GM23338 (cell line): ENCODE measurements around the gene DDX31. TPM values are rescaled to one million over a fixed set of nuclear protein-coding genes. Genes with fewer than 3 reads are reported as not detected.
A peak's percentile ranks its signal among the peaks of the same experiment; 100 is the strongest.

Experiments used
- ATAC-seq: fragments of 200-7000 bp; cut with Tn5 transposase; 3 replicates; pipeline ENCODE4 v1.9.1; 2020
- DNase-seq: peaks from one replicate; pipeline ENCODE4 v3.0.0-alpha.2; 2015; ENCODE audit warnings: low spot score
- H2AFZ ChIP-seq: fragments of 200-600 bp; sonication (generic); 2 replicates; pipeline ENCODE4 v1.8.0; 2016; ENCODE audit warnings: antibody characterized with exemption, mild to moderate bottlenecking, moderate library complexity
- H3F3A ChIP-seq: fragments of 200-600 bp; sonication (generic); replicated peaks from 2 replicates; pipeline ENCODE4 v1.8.0; 2017; ENCODE audit warnings: antibody characterized with exemption, mixed run types, low read depth
- H3K27ac ChIP-seq: fragments of 200-600 bp; sonication (generic); 2 replicates; pipeline ENCODE4 v1.6.1; 2016; ENCODE audit warnings: low read depth
- H3K27me3 ChIP-seq: fragments of 200-600 bp; sonication (generic); 2 replicates; pipeline ENCODE4 v1.8.0; 2016; ENCODE audit warnings: mild to moderate bottlenecking, mixed run types, moderate library complexity; ENCODE audit not compliant: insufficient read depth
- H3K36me3 ChIP-seq: fragments of 200-600 bp; sonication (generic); 2 replicates; pipeline ENCODE4 v1.8.0; 2016; ENCODE audit warnings: mild to moderate bottlenecking; ENCODE audit not compliant: insufficient read depth
- H3K4me1 ChIP-seq: fragments of 200-600 bp; sonication (generic); 2 replicates; pipeline ENCODE4 v1.8.0; 2016; ENCODE audit warnings: mild to moderate bottlenecking, moderate library complexity; ENCODE audit not compliant: insufficient read depth
- H3K4me2 ChIP-seq: fragments of 200-600 bp; sonication (generic); 2 replicates; pipeline ENCODE4 v1.7.1; 2017; ENCODE audit warnings: mixed run types
- H3K4me3 ChIP-seq: fragments of 200-600 bp; sonication (generic); 2 replicates; pipeline ENCODE4 v1.6.1; 2016; ENCODE audit warnings: mixed run types
- H3K79me2 ChIP-seq: fragments of 200-600 bp; sonication (generic); replicated peaks from 2 replicates; pipeline ENCODE4 v1.8.0; 2017; ENCODE audit warnings: mild to moderate bottlenecking; ENCODE audit not compliant: insufficient read depth
- H3K9me2 ChIP-seq: fragments of 200-600 bp; sonication (generic); 2 replicates; pipeline ENCODE4 v1.8.0; 2017; ENCODE audit not compliant: insufficient read depth
- H4K20me1 ChIP-seq: fragments of 200-600 bp; sonication (generic); replicated peaks from 2 replicates; pipeline ENCODE4 v1.8.0; 2017; ENCODE audit warnings: mild to moderate bottlenecking; ENCODE audit not compliant: insufficient read depth
- H3K27ac Mint-ChIP-seq: 2 replicates; pipeline ENCODE4 v1.8.0; 2020; ENCODE audit warnings: inconsistent platforms, mild to moderate bottlenecking, moderate library complexity, mixed read lengths
- H3K27me3 Mint-ChIP-seq: 3 replicates; pipeline ENCODE4 v1.8.0; 2022; ENCODE audit warnings: low read depth, mild to moderate bottlenecking, moderate library complexity, mixed read lengths, inconsistent platforms; ENCODE audit not compliant: insufficient read depth, poor library complexity
- H3K36me3 Mint-ChIP-seq: 3 replicates; pipeline ENCODE4 v1.8.0; 2021; ENCODE audit warnings: low read depth, mild to moderate bottlenecking, inconsistent platforms, moderate library complexity, mixed read lengths
- H3K4me1 Mint-ChIP-seq: 3 replicates; pipeline ENCODE4 v1.8.0; 2020; ENCODE audit warnings: mild to moderate bottlenecking, inconsistent platforms, mixed read lengths
- H3K4me3 Mint-ChIP-seq: 3 replicates; pipeline ENCODE4 v1.8.0; 2021; ENCODE audit warnings: moderate library complexity, mild to moderate bottlenecking, inconsistent platforms, mixed read lengths
- H3K9me3 Mint-ChIP-seq: 3 replicates; pipeline ENCODE4 v1.8.0; 2020; ENCODE audit warnings: moderate library complexity, mild to moderate bottlenecking, inconsistent platforms, mixed read lengths
- CREB1 ChIP-seq: fragments of 250-450 bp; sonication (Bioruptor Pico); IDR thresholded peaks from 2 replicates; pipeline ENCODE4 v1.5.0; 2020; ENCODE audit warnings: low read depth, mild to moderate bottlenecking, moderate library complexity
- EZH2 ChIP-seq: fragments of 200-600 bp; sonication (generic); IDR thresholded peaks from one replicate; pipeline ENCODE4 v1.8.0; 2017; ENCODE audit warnings: antibody characterized with exemption, mild to moderate bottlenecking, low read depth; ENCODE audit not compliant: unreplicated experiment
- EZH2phosphoT487 ChIP-seq: fragments of 200-600 bp; sonication (generic); IDR thresholded peaks from one replicate; pipeline ENCODE4 v1.8.1; 2018; ENCODE audit warnings: antibody characterized with exemption; ENCODE audit not compliant: unreplicated experiment
- NANOG ChIP-seq: IDR thresholded peaks from 2 replicates; pipeline ENCODE4 v1.6.1; 2016; ENCODE audit warnings: antibody characterized with exemption, borderline replicate concordance
- POLR2AphosphoS5 ChIP-seq: IDR thresholded peaks from 2 replicates; pipeline ENCODE4 v1.6.1; 2016; ENCODE audit warnings: antibody characterized with exemption, low read depth
- REST ChIP-seq: IDR thresholded peaks from one replicate; pipeline ENCODE4 v1.6.1; 2018; ENCODE audit warnings: antibody characterized with exemption; ENCODE audit not compliant: unreplicated experiment
- STAT1 ChIP-seq: IDR thresholded peaks from one replicate; pipeline ENCODE4 v1.6.1; 2016; ENCODE audit warnings: antibody characterized with exemption; ENCODE audit not compliant: unreplicated experiment
- ZNF114 ChIP-seq: fragments of 250-450 bp; sonication (Bioruptor Pico); IDR thresholded peaks from 2 replicates; pipeline ENCODE4 v1.5.0; 2020; ENCODE audit warnings: mild to moderate bottlenecking, moderate library complexity
- ZNF331 ChIP-seq: fragments of 250-450 bp; sonication (Bioruptor Pico); IDR thresholded peaks from 2 replicates; pipeline ENCODE4 v1.5.0; 2020; ENCODE audit warnings: low read depth, mild to moderate bottlenecking, moderate library complexity
- polyA plus RNA-seq: library from polyadenylated mRNA; unstranded; fragments of >200 nt; fragmentation: Nextera tagmentation; extraction: Ambion mirVana; gene quantifications from 2 replicates; pipeline ENCODE4 v1.2.1, GENCODE V29; 2016
- total RNA-seq: library from RNA; depleted of rRNA; stranded (reverse); fragments of >200 nt; shearing (Covaris generic); gene quantifications from 2 replicates; pipeline ENCODE4 v1.2.3, GENCODE V29; 2014
- TF ChIP-seq, protein P1 (sequence below): IDR thresholded peaks from 2 replicates; pipeline ENCODE4 v1.6.1; 2016; ENCODE audit warnings: antibody characterized with exemption
- TF ChIP-seq, protein P2 (sequence below): fragments of 250-450 bp; sonication (Bioruptor Pico); IDR thresholded peaks from 2 replicates; pipeline ENCODE4 v1.5.0; 2020; ENCODE audit warnings: mild to moderate bottlenecking, moderate library complexity

DDX31 gene
- total and polyA plus RNA-seq, 2 experiments from 2014 or later = 14.8 to 23.5 TPM

DNA sequence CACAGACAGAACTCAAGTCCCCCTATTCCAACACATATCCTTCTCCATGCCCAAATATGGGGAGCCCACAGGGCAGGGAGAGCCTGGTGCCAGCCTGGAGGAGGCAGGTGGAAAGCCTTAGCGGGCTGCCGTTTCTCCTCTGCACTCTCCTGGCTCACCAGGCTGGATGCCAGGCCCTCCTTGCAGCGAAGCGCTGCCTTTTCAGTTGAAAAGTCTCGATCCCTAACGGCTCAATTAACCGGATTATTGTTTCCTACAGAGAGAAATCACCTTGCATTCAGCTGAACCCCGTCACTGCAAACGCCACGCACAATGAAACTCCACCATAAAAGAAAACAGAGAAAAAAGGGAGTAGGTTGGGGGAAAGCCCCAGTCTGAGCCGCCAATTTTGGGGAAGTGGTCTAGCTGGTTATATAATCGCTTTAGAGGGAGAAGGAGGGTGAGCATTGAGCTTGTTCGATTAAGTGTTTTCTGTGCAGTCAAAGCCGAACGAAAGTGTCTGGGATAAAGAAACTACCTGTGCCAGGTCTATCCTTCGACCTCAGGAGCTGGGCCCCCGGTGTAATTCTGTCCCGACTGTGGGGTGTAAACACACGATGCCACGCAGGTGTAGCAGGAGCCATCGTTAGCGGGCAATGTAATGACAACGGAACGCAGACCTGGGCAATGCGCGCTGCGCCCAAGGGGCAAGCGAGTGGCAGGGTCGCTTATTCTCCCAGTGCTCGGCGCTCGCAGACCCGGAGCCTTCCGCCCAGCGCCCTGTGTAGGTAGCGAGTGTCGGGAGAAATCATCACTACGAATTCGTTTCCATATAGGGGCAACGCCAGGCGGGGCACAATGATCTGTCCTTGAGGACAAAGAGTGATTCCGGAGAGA is 83.6 kb downstream of the DDX31 start:
- Histone ChIP-seq H3K4me1 (peaks cover 53% of the 10 kb centered on the region), H3F3A (0 out of 2 replicates have a peak, but pooled peaks cover 14% of the 10 kb centered on the region), H3K4me3 (peak overlapping the region; percentile 48), H3K79me2 (no peaks in the 10 kb centered on the region), H2AFZ (no peak overlapping the region), H3K27me3 (peaks cover 100% of the 10 kb centered on the region), H3K36me3 (no peaks in the 10 kb centered on the region), H3K9me2 (no peaks in the 10 kb centered on the region), H4K20me1 (peaks cover 22% of the 10 kb centered on the region), H3K4me2 (peak overlapping the region; percentile 76), H3K27ac (no peak overlapping the region)
- H3K27me3 Mint-ChIP-seq = peaks cover 96% of the 10 kb centered on the region
- TF ChIP-seq CREB1 (CRISPR knock-in tag) (no peak), EZH2phosphoT487 (peak; percentile 81), ZNF331 (CRISPR knock-in tag) (no peak), ZNF114 (CRISPR knock-in tag) (no peak), POLR2AphosphoS5 (no peak), REST (no peak), EZH2 (peak; percentile 99), NANOG (no peak), STAT1 (no peak)
- TF ChIP-seq, protein P1, sequence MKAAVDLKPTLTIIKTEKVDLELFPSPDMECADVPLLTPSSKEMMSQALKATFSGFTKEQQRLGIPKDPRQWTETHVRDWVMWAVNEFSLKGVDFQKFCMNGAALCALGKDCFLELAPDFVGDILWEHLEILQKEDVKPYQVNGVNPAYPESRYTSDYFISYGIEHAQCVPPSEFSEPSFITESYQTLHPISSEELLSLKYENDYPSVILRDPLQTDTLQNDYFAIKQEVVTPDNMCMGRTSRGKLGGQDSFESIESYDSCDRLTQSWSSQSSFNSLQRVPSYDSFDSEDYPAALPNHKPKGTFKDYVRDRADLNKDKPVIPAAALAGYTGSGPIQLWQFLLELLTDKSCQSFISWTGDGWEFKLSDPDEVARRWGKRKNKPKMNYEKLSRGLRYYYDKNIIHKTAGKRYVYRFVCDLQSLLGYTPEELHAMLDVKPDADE = no peak
- TF ChIP-seq, protein P2, sequence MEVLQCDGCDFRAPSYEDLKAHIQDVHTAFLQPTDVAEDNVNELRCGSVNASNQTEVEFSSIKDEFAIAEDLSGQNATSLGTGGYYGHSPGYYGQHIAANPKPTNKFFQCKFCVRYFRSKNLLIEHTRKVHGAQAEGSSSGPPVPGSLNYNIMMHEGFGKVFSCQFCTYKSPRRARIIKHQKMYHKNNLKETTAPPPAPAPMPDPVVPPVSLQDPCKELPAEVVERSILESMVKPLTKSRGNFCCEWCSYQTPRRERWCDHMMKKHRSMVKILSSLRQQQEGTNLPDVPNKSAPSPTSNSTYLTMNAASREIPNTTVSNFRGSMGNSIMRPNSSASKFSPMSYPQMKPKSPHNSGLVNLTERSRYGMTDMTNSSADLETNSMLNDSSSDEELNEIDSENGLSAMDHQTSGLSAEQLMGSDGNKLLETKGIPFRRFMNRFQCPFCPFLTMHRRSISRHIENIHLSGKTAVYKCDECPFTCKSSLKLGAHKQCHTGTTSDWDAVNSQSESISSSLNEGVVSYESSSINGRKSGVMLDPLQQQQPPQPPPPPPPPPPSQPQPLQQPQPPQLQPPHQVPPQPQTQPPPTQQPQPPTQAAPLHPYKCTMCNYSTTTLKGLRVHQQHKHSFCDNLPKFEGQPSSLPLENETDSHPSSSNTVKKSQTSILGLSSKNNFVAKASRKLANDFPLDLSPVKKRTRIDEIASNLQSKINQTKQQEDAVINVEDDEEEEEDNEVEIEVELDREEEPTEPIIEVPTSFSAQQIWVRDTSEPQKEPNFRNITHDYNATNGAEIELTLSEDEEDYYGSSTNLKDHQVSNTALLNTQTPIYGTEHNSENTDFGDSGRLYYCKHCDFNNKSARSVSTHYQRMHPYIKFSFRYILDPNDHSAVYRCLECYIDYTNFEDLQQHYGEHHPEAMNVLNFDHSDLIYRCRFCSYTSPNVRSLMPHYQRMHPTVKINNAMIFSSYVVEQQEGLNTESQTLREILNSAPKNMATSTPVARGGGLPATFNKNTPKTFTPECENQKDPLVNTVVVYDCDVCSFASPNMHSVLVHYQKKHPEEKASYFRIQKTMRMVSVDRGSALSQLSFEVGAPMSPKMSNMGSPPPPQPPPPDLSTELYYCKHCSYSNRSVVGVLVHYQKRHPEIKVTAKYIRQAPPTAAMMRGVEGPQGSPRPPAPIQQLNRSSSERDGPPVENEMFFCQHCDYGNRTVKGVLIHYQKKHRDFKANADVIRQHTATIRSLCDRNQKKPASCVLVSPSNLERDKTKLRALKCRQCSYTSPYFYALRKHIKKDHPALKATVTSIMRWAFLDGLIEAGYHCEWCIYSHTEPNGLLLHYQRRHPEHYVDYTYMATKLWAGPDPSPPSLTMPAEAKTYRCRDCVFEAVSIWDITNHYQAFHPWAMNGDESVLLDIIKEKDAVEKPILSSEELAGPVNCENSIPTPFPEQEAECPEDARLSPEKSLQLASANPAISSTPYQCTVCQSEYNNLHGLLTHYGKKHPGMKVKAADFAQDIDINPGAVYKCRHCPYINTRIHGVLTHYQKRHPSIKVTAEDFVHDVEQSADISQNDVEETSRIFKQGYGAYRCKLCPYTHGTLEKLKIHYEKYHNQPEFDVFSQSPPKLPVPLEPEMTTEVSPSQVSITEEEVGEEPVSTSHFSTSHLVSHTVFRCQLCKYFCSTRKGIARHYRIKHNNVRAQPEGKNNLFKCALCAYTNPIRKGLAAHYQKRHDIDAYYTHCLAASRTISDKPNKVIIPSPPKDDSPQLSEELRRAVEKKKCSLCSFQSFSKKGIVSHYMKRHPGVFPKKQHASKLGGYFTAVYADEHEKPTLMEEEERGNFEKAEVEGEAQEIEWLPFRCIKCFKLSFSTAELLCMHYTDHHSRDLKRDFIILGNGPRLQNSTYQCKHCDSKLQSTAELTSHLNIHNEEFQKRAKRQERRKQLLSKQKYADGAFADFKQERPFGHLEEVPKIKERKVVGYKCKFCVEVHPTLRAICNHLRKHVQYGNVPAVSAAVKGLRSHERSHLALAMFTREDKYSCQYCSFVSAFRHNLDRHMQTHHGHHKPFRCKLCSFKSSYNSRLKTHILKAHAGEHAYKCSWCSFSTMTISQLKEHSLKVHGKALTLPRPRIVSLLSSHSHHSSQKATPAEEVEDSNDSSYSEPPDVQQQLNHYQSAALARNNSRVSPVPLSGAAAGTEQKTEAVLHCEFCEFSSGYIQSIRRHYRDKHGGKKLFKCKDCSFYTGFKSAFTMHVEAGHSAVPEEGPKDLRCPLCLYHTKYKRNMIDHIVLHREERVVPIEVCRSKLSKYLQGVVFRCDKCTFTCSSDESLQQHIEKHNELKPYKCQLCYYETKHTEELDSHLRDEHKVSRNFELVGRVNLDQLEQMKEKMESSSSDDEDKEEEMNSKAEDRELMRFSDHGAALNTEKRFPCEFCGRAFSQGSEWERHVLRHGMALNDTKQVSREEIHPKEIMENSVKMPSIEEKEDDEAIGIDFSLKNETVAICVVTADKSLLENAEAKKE (CRISPR knock-in tag) = no peak
- no peak; the same call in 2 of the 3 replicates for ATAC-seq
- H3K27ac Mint-ChIP-seq = no peak overlapping the region
- peak overlapping the region; percentile 26 for H3K4me3 Mint-ChIP-seq
- peak; percentile 55 for DNase-seq
- H3K4me1 Mint-ChIP-seq = peaks cover 50% of the 10 kb centered on the region
- peaks cover 3% of the 10 kb centered on the region; the same call in 1 of the 3 replicates for H3K9me3 Mint-ChIP-seq
- no peaks in the 10 kb centered on the region; the same call in 2 of the 3 replicates for H3K36me3 Mint-ChIP-seq
